GM19438 (cell line): Measurements from ENCODE around the gene SYS1.
"Not testable (repeated sequence)": the region's sequence is repeated elsewhere in the genome, so short reads cannot be mapped to it uniquely, and the experiment has no call there.

Experiments
- ATAC-seq: cut with Tn5 transposase; IDR thresholded peaks from one replicate; pipeline ENCODE4 v1.9.1; 2021; ENCODE audit warnings: low read depth; ENCODE audit not compliant: unreplicated experiment

Gene SYS1

DNA sequence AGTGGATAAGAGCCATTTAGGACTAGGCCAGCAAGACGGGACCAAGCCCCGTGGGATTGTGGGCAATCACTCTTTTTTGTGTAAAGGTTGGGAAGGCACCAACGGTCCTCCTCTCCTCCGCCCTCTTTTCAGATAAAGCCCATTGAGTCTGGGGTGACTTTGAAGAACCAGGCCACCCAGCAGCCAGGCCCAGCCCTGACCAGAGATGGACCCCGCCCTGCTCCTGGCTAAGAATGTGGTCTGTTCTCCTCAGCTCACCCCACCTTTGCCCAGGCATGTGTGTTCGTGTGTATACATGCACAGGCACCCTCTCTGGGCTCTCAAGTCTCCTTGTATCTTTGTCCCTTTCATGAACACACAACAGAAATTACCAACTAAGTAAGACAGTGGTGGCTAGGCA is 23.9 kb upstream of the SYS1 start:
- no peak for ATAC-seq

DNA sequence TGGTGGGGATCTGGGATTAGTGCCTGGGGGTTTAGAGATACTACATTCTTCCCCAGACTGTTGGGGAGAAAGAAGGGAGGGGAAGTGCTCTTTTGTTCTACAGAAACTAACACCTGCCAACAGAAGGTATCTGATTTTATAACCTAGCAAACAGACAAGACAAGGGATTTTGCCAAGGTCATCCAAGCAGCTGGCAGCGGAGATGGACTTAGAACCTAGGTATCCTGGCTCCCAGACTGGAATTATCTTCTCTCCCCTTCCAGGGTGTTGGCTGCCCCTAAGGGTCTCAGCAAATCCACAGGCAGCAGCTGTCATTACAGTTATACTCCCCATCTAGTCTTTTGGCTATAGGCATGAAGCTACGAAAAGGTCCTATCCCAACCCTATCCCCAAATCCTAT is 23.2 kb upstream of the SYS1 start:
- ATAC-seq: no peak

DNA sequence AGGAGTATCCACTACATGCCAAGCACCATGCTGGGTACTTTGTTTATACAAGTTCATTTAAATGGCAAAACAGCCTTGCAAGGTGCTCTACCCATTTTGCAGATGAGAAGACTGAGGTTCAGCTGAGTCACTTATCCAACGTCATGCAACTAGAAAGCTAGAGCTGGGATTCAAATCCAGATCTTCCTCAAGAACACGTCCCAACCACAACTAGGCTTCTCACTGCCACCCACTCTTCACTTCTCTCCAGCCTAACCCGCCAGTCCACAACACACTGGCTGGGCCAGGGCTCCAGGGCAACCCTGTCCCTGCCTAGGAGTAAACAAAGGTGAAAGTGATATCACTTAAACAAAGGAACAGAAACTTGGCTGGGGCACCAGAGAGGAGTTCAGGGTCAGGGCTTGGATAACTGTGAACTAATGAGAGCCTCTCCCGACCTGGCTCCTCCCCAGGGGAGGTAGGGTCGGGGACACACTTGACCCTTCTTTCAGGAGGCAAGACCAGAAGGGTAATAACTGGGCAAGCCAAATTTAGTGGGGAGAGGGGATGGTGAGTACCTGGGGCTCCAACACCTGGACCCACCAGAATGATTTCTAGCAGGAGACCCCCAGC is 22.6 kb upstream of the SYS1 start:
- no peak for ATAC-seq

DNA sequence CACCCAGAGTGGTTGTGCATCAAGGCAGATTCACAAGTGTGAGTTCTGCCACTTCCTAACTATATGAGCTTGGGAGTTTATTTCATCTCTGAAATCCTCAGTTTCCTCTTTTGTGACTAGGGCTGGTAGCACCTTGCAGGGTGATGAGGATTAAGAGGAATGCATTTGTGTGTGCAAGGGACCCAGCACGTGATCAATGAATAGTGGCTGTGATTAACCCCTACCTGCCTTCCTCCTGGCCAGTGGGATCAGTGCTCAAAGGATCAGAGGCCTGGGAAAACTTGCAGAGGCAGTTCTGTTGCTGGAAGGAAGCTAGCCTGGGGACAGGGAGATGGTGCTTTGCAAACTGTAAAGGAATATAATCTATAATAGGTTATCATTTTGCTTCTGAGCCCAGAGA is 22.0 kb upstream of the SYS1 start:
- no peak for ATAC-seq

DNA sequence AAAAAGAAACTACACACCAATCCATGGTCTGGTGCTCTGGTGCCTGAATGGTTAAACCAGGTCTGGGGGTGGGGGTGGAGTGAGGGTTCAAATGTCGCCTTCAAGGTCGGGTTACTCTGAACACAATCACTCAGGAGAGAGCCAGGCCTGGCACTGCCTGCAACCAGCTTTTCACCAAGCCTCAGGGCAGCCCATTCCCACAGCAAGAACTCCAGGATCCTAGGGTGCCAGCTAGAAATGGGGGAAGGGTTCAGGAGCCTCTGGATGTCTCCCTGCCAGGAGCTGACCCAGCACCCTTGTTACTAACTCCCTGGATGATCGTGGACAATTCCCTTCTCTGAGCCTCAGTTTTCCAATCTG is 21.4 kb upstream of the SYS1 start:
- no peak for ATAC-seq

DNA sequence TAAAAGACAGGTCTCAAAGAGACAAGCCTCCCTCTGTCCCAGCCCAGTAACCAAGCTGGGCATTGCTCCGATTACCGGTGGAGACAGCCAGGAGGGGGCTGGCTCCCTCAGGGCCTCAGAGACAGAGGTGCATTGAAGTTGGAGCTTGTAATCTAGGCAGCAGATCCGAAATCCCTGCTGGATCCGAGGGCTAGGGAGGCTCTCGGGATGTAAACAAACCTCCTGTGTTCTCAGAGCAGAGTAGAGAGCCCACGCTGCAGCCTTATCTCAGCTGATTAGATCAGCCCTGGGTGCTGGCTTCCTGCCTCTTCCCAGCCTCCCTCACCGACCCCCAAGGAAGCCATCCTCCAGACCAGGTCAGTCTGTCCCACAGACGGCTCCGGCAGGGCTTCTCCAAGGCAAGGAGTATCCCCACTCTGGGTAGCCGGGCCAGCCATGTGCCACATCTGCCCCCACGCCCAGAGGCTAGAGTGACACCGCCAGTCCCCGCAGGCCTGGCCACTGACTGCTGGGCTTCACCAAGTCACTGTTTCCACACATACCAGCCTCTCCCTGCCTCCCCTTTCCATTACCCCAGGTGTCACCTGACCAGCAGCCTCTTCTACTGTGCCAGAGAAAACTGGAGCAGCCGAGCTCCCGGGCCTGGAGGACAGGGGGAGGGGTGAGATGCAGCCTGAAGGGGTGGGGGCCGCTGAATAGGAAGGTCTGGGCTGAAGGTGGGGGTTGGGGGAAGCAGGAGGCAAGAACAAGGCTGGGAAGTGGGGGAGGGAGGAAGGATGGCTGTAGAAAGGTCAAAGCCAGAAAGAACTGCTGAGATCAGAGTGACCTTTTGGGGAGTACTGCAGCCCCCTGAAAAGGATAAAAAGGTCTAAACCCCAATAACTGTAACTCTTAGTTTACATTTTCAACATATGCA is 20.8 kb upstream of the SYS1 start:
- no peak for ATAC-seq

DNA sequence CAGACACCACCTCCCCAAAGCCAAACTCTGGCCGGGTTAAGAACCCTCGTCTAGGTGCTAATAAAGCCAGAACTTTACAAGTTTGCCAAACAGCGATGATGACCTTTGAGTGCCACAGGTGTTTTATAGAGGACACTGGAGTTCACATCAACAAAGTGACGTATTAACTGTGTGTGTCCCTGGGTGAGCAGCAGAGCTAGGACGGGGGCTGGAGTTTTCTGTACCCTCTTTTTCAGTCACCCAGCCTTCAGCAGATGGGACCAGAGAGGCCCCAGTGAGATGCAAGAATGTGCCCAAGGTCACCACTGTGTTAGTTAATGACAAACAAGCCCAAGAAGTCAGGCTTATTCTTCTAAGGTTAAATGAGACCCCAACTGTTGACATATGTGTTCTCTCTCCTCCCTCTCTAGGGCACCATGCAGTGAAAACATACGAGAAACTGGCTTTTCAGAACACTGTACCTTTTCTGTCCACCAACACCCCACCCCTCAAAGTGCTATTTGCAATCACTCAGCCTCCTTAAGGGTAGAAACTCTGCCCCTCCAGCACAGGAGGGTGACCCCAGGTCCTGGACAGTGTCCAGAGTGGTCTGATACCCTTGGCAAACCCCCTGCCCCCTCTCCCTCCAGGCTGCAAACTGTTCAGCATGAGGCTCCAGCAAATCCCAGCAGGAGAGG is 20.0 kb upstream of the SYS1 start:
- no peak for ATAC-seq

DNA sequence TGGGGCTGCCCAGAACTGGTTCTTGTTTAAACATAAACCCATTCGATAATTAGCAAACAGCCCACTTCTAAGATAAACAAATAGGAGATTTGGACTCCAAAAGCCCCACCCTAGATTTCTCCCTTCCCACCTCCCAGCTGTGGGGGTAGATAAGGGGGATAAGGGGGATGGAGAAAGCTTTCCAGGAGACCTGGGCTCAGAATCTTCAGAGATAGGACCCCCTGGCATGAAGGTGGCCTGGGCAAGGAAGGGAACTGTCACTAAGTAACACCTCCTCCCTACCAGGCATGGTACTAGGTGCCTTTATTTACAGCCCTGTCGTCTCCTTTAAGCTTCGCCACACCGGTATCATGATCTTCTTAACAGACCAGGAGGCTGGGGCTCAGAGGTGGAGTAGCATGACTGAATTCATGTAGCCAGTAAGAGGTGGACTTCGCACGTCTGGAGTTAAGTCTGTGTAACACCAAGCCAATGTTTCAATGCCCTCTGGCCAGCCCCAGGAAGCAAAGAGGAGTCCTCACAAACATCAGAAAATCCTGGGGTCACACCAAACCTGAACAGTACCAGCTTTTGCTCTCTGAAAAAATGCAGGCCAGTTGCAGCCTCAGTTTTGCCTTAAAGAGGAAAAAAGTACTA is 19.3 kb upstream of the SYS1 start:
- no peak for ATAC-seq

DNA sequence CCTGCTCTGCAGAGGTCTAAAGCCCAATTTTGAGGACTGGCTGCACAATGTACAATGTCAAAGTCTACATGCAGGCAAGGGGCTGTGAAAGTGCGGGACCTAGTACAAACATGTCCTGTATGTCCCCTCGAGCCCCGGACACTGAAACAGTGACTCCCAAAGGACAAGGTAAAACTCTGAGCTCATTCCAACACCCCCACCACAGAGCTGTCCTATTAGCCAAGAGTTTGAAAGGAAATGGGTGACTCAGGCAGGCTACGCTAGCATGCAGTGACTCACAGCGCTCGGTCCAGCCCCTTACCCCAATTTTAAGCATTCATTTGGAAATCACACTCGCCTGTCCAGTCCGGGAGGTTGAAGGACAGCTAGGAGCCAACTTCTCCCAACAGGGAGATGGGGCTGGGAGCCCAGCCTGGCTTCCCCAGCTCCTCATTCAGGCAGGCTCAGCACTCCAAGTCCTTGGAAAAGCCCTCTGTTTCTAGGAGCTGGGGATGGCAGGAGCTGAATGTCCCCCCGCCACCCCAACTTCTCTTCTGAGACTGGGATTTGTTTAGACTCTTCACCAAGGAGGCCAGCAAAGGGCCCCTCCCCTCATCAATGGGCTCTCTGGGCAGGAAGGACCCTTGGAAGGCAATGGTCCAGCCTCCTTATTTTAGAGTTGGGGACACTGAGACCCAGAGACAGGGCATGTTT is 18.6 kb upstream of the SYS1 start:
- ATAC-seq: no peak

DNA sequence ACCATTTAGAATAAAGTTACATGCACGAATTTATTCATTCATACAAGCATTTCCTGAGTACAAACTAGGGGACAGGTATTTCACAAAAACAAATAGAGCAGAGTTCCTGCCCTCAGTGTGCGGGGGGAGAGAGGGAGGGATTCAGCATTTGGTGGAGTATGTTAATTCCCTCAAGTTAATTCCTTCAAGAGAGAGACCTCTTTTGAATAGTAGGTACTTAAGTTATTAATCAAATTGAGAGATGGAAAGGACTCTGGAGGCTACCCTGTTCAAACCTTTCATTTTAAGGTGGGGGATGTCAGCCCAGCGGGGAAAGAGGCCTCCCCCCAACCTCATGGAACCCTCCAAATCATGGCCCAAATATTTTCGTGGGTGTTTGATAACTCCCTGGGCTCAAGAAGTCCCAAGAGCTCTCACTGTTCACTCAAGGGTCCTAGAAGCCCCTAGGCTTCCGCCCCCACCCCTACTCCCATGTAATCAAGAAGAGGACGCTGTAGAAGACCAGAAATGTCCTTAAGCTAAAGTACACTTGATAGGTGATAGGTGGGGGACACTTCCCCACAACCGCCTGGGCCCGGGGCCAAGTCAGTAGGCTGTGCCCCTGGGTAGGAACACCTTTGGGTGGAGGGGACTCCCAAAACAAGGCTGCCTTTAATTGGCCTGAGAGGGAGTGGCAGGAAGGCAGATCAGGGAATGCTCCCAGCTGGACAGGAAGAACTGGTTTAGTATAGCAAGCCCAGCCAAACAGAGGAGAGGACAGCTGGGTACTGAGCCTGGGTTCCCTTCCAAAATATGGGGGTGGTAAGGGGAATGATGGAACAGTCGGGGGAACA is 17.6 kb upstream of the SYS1 start:
- ATAC-seq: no peak

DNA sequence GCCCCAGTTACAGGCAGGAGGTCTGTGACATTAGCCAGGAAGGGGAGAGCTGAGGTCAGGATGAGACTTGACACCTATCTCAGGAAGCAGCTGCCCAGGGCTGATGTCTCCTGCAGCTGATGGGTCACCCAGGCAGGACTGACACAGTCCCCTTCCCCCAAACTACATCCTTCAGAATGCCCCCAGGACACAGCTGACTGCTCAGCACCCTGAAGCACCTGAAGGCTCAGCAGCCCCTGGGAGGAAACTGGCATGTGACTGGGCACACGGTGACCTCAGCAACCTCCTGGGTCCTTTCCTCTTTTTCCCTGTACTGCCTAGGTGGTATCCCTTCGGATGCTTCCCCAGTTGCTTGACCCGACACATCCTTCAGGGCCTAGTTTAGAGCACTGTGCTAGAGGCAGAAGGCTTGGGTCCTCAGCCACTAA is 16.7 kb upstream of the SYS1 start:
- ATAC-seq: no peak

DNA sequence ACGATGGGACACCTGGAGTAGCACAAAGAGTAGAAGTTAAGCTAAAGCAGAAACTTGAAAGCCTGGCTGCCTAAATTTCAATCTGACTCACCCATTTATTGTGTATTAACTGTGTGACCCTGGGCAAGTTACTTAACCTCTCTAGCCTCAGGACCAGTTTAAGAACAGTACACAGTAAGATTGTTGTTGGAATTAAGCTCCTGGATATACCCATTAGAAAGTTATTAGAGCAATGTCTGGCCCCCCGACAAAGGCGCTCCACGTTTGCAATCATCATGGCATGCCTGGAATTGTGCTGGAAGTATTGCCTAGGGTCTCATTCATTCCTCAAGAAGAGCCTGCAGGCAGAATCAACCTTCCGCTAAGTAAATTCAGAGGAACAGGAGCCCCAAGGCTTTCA is 16.1 kb upstream of the SYS1 start:
- no peak for ATAC-seq

DNA sequence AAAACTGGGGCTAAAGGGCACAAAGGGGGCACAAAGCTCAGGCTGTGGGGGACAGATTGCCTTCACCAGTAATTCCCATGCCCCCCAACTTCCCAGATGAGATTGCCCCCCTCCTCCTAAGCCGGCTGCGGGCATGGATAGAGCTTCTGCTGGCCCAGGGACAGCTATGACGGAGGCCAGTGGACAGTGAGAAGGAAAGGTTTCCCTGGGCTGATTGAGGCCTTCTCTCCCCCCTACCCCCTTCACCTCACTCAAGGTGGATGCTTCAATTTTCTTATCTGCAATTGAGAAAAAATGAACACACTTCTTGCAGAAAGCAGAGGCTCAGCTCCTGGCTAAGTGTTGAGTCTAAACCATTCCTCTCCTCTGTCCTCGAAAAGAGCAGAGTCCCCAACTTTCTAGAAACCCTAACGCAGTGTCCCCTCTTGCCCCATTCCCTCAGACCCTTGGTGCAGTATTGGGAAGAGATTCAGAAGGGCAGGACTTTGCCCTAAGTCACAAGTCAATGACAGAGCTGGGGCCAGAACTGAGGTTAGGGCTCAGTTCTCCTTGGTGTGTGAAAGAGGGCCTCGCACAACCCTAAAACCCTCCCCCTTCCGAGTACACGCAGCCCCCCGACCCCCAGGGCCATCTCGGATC is 15.5 kb upstream of the SYS1 start:
- no peak for ATAC-seq

DNA sequence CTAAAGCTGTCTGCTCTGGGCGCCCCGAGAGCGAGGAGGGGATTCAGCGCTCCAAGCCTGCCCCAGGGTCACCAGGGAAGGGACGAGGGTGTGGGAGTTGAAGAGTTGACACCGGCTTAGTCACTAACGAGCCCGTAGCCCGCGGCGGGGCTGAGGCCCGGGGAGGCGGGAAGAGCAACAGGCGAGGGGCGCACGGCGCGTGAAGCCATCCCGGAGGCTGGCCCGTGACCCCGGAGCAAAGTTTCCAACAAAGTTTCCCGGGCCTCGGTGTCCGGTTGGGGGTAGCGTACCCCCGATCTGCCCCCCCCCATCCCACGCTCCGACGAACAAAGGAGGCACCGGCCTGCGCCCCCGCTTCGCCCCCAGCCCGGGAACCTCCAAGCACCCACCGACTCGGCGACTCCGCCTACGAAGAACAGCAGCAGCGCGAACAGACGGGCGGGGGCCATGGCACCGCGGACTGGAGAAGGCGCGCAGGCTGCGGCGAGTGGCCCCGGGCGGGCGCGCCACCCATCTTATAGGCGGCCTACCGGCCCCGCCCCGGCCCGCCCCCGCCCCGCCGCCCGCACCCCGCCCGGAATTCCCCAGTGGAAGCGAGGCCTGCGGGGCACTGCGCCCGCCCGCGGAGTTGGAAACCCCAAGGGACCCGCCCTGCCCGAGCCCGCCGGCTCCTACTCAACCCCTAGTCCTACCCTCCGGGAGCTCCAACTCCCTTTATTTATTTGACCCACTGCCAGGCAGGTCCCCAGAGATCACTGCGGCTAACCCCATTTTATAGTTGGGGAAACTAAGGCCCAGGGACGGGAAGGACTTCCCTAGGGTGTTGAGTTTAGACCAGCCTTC is 14.8 kb upstream of the SYS1 start, which contains the start of gene SDC4:
Gene SDC4 (minus strand): TSS at position 489 of the 843 bp plus-strand sequence. CDS start 40 bp downstream, at position 449.
- no peak for ATAC-seq

DNA sequence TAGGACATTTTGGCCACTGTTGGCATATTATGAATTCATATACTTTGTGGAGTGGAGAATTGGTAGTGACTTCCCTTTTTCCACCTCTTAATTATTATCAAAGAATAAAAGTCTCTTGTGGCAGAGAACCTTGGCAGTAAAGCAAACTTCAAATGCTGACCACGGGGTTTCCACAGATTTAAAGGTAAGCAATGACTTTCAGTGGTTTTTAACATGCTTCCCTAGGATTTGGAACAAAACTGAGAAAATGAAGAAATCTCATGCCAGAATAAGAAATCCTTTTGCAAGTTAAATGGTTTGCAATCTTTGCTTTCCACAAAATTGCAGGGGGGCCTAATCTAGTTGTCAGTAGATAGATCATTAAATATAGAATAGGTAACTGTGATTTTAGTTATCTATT is 12.7 kb upstream of the SYS1 start:
- ATAC-seq: no peak

DNA sequence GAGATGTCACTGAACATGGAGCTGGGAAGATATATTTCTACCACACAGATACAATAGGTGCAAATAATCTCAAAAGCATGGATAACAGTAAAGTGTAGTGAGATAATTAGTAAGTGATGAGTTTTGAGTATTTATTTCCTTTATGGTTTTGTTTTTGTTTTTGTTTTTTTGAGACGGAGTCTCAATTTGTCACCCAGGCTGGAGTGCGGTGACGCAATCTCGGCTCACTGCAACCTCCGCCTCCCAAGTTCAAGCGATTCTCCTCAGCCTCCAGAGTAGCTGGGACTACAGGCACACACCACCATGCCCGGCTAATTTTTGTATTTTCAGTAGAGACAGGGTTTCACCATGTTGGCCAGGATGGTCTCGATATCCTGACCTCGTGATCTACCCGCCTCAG is 12.2 kb upstream of the SYS1 start:
- ATAC-seq: not testable (repeated sequence)

DNA sequence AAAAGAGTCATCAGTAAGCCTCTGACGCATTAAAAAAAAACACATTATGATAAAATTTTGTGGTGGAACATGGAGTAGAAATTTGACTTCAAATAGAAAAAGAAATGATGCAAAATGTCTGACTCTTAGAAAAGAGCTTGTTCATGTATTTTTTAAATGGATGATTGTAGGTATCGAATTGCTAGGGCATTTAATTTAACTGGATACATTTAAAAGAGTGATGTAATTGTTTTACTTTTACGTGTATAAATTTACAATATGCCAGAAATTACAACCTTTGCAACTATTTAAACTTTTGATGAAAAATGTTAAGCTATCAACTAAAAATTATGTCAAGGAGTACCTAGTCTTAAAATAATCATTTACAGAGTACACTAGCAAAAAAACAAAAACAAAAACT is 10.2 kb upstream of the SYS1 start:
- ATAC-seq: no peak

DNA sequence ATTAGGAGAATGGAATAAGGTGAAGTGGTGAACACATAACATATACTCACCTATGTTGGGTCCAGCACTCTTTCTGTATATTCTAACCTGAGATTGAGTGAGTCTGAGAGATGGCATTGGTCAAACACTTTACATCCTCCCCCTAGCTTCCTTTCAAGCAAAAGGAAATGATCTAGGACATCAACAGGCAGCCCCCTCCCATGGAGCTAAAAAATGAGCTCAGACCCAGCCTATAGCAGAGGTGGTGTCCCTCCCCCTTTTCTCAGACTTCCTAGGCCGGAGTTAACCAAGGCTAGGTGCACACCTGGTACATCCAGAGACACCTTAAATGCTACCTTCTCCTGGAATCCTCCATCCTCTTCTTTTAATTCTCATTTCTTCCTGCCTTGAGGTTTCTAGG is 9.2 kb upstream of the SYS1 start:
- ATAC-seq: no peak
